Measurements from ENCODE around the gene IFNA21. TPM values are rescaled to one million over a fixed set of nuclear protein-coding genes. Genes with fewer than 3 reads are reported as not detected.
"Not testable (repeated sequence)": the region's sequence is repeated elsewhere in the genome, so short reads cannot be mapped to it uniquely, and the experiment has no call there.

Gene IFNA21
- total RNA-seq, 4 donors from 2014 or later, result not detected

DNA sequence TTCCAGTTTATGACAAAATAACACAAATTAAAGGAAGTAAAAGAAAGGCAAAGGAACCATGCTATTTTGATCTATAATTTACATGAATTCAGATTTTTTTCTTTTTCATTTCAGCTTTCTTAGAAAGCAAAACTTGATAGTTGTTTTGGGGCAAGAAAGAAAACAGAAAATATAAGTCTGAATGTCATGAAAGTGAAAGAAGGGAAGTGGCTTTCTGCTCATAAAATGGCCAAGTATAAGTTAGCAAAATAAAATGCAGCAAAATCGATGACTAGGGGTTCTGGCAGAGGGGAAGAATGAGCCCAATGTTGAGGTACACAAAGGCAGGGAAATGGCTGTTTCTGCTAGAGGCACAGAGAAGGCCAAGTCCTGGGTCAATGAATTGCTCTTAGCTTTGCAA is 21.9 kb downstream of the IFNA21 start:
- no peak overlapping the region for H3K27ac ChIP-seq
- peaks cover 0 to 9% of the 10 kb centered on the region in 2 donors for H3K9me3 ChIP-seq
- H3K36me3 ChIP-seq, result no peaks in the 10 kb centered on the region
- no peak overlapping the region for H3K4me3 ChIP-seq
- no peaks in the 10 kb centered on the region for H3K4me1 ChIP-seq
- H3K27me3 ChIP-seq, result no peaks in the 10 kb centered on the region
- intact Hi-C loops (cut with DNase I; ENCODE audit: low total_unique reads) (no loop called here), in situ Hi-C loops (cut with MboI; ENCODE audit: low pct_ligation_motif_present in 1 of 4, low pct_unique_long_range_greater_than_20kb in 1 of 4, low sequenced_read_pairs in 3 of 4) (no loop called here)
- DNase-seq, result no peak
- WGBS, 2 donors (ENCODE audit: low coverage in 1 of 2), result 60 to 71% methylated on average over 1 of the region's 1 CpG
- TF ChIP-seq, protein P1, sequence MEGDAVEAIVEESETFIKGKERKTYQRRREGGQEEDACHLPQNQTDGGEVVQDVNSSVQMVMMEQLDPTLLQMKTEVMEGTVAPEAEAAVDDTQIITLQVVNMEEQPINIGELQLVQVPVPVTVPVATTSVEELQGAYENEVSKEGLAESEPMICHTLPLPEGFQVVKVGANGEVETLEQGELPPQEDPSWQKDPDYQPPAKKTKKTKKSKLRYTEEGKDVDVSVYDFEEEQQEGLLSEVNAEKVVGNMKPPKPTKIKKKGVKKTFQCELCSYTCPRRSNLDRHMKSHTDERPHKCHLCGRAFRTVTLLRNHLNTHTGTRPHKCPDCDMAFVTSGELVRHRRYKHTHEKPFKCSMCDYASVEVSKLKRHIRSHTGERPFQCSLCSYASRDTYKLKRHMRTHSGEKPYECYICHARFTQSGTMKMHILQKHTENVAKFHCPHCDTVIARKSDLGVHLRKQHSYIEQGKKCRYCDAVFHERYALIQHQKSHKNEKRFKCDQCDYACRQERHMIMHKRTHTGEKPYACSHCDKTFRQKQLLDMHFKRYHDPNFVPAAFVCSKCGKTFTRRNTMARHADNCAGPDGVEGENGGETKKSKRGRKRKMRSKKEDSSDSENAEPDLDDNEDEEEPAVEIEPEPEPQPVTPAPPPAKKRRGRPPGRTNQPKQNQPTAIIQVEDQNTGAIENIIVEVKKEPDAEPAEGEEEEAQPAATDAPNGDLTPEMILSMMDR (IDR thresholded peaks at IDR 0.05), result no peak
- TF ChIP-seq POLR2AphosphoS5 (IDR thresholded peaks at IDR 0.05) (no peak), EP300 (IDR thresholded peaks at IDR 0.05; ENCODE audit: low read depth) (no peak), POLR2A (IDR thresholded peaks at IDR 0.05) (no peak)

DNA sequence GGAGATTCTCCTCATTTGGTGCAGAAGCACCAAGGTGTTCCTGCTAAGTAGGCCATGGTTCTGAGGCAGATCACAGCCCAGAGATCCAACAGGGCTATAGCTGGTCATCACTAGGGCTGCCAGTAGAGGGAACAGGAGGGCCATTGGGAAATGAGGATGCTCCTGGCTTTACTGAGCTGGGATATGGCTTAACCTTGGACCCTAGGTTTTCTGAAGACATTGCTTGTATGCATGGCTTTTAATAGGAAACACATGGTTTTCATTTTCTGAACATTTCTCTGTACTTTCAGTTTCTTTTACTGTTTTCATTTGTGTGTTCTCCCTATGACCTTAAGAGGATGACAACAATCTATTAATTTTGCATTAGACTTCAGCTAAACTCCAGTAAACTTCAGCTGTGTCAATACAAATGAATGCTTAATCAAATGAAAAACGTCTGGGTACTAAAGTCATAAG is 25.0 kb downstream of the IFNA21 start, which contains the start of gene IFNW1:
Gene IFNW1, minus strand, starts transcription at position 406 of the 456 bp plus-strand sequence. Its CDS starts 262 bp downstream, at position 144.
- no peak for TF ChIP-seq POLR2A (IDR thresholded peaks at IDR 0.05)
- TF ChIP-seq POLR2AphosphoS5 (IDR thresholded peaks at IDR 0.05), result no peak
- TF ChIP-seq, protein P1 (IDR thresholded peaks at IDR 0.05), result no peak
- TF ChIP-seq EP300 (IDR thresholded peaks at IDR 0.05; ENCODE audit: low read depth), result no peak
- Histone ChIP-seq H3K9me3 (no peaks in the 10 kb centered on the region), H3K4me3 (no peak within 1 kb of the TSS), H3K4me1 (no peaks in the 10 kb centered on the region), H3K36me3 (no peaks in the 10 kb centered on the region), H3K27ac (no peak within 1 kb of the TSS), H3K27me3 (no peaks in the 10 kb centered on the region)
- intact Hi-C loops (cut with DNase I; ENCODE audit: low total_unique reads) (no loop called here), in situ Hi-C loops (cut with MboI; ENCODE audit: low pct_ligation_motif_present in 1 of 4, low pct_unique_long_range_greater_than_20kb in 1 of 4, low sequenced_read_pairs in 3 of 4) (no loop called here)
- WGBS, 2 donors (ENCODE audit: low coverage in 1 of 2), result 21 to 29% methylated on average over 1 of the region's 1 CpG
- DNase-seq, result no peak

DNA sequence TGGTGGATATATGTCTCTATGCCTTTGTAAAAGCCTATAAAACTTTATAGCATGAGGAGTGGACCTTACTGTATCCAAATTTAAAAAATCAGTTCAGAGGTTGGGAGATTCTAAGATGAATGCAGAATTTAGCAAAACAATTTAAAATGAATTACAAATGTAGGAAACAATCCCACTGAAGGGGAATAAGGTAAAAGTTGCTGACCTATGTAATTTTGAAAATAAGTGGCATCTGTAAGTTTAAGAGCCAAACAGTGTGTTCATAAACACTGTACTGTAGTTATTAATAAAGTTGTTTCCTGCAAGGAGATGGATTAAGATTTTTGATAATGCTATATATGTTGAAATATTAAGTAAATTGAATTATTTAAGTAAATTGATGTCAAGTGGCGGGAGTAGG is 29.4 kb downstream of the IFNA21 start:
- no peaks in the 10 kb centered on the region for H3K36me3 ChIP-seq
- H3K27me3 ChIP-seq, result no peaks in the 10 kb centered on the region
- no peak for TF ChIP-seq POLR2A (IDR thresholded peaks at IDR 0.05)
- TF ChIP-seq EP300 (IDR thresholded peaks at IDR 0.05; ENCODE audit: low read depth), result no peak
- TF ChIP-seq, protein P1 (IDR thresholded peaks at IDR 0.05), result no peak
- no peak for TF ChIP-seq POLR2AphosphoS5 (IDR thresholded peaks at IDR 0.05)
- no peaks in the 10 kb centered on the region for H3K9me3 ChIP-seq
- in situ Hi-C loops (cut with MboI; ENCODE audit: low pct_ligation_motif_present in 1 of 4, low pct_unique_long_range_greater_than_20kb in 1 of 4, low sequenced_read_pairs in 3 of 4) (no loop called here), intact Hi-C loops (cut with DNase I; ENCODE audit: low total_unique reads) (no loop called here)
- H3K27ac ChIP-seq, result no peak overlapping the region
- H3K4me1 ChIP-seq, result no peaks in the 10 kb centered on the region
- WGBS, 2 donors (ENCODE audit: low coverage in 1 of 2), result 2 to 82% methylated on average over 1 of the region's 1 CpG
- no peak for DNase-seq
- no peak overlapping the region for H3K4me3 ChIP-seq

DNA sequence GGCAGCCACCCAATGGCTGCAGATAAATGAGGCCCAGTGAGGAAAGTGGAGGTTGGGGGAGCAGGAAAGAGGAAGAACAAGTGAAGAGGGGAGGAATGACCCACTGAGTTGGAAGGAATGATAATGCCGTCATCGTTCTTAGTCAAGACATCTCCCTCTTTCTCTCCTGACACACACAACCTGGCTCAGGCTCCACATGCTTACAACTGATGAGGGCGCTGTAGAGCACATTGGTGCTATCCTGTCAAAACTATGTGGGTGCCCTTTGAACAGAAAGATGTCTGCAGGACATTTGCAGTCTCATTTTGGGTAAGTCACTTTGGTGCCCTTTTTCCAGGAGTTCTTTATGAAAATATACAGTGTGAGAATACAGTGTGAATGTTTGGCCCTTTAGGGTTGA is 30.7 kb downstream of the IFNA21 start:
- in situ Hi-C loops (cut with MboI; ENCODE audit: low pct_ligation_motif_present in 1 of 4, low pct_unique_long_range_greater_than_20kb in 1 of 4, low sequenced_read_pairs in 3 of 4) (no loop called here), intact Hi-C loops (cut with DNase I; ENCODE audit: low total_unique reads) (no loop called here)
- Histone ChIP-seq H3K9me3 (no peaks in the 10 kb centered on the region), H3K27ac (no peak overlapping the region), H3K4me1 (no peaks in the 10 kb centered on the region), H3K27me3 (no peaks in the 10 kb centered on the region), H3K4me3 (no peak overlapping the region), H3K36me3 (no peaks in the 10 kb centered on the region)
- TF ChIP-seq POLR2AphosphoS5 (IDR thresholded peaks at IDR 0.05) (no peak), POLR2A (IDR thresholded peaks at IDR 0.05) (no peak), EP300 (IDR thresholded peaks at IDR 0.05; ENCODE audit: low read depth) (no peak)
- TF ChIP-seq, protein P1 (IDR thresholded peaks at IDR 0.05), result no peak
- no peak for DNase-seq
- WGBS, 2 donors (ENCODE audit: low coverage in 1 of 2), result 82% methylated on average over 3 of the region's 3 CpGs; no CpG with 5 or more reads in 1 of the 2 donors

DNA sequence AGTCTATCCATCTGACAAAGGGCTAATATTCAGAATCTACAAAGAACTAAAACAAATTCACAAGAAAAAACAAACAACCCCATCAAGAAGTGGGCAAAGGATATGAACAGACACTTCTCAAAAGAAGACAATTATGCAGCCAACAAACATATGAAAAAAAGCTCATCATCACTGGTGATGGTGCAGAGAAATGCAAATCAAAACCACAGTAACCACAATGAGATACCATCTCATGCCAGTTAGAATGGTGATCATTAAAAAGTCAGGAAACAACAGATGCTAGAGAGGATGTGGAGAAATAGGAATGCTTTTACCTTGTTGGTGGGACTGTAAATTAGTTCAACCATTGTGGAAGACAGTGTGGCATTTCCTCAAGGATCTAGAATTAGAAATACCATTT is 38.3 kb downstream of the IFNA21 start:
- H3K9me3 ChIP-seq; H3K36me3 ChIP-seq; H3K4me1 ChIP-seq; H3K27me3 ChIP-seq; H3K4me3 ChIP-seq; H3K27ac ChIP-seq; DNase-seq; intact Hi-C loops (cut with DNase I; ENCODE audit: low total_unique reads); in situ Hi-C loops (cut with MboI; ENCODE audit: low pct_ligation_motif_present in 1 of 4, low pct_unique_long_range_greater_than_20kb in 1 of 4, low sequenced_read_pairs in 3 of 4): not testable (repeated sequence)
